CD4-positive, alpha-beta memory T cell (primary cell): ENCODE data around the gene SLC5A5. TPM values are rescaled to one million over a fixed set of nuclear protein-coding genes. Genes with fewer than 3 reads are reported as not detected.

Experiments
- CTCF ChIA-PET: fragments of 350-600 bp; sonication (Branson Sonifier 250); formaldehyde crosslinking; loops from one replicate; lab custom pipeline; 2021; ENCODE audit warnings: inconsistent platforms; ENCODE audit not compliant: partially characterized antibody; lab: Charles Lee
- POLR2A ChIA-PET: fragments of 350-600 bp; sonication (Branson Sonifier 250); formaldehyde crosslinking; loops from one replicate; lab custom pipeline; 2021; ENCODE audit not compliant: partially characterized antibody; lab: Charles Lee
- DNase-seq, 5 donors: peaks; one replicate each; pipeline versions ENCODE4 v3.0.0 to v3.0.0-alpha.2; 2020 to 2022; ENCODE audit warnings: mixed read lengths in 1 of 5
- H3K27ac ChIP-seq: one replicate; pipeline ENCODE4 v1.7.0; 2013; ENCODE audit warnings: low read depth, low read length
- H3K27me3 ChIP-seq: 2 replicates; pipeline ENCODE4 v1.7.0; 2013; ENCODE audit warnings: mild to moderate bottlenecking, low read length, moderate library complexity; ENCODE audit not compliant: insufficient read depth
- H3K36me3 ChIP-seq: 2 replicates; pipeline ENCODE4 v1.7.0; 2013; ENCODE audit warnings: mild to moderate bottlenecking, low read length, moderate library complexity; ENCODE audit not compliant: insufficient read depth
- H3K4me1 ChIP-seq: 2 replicates; pipeline ENCODE4 v1.7.0; 2013; ENCODE audit warnings: mild to moderate bottlenecking, low read length, moderate library complexity; ENCODE audit not compliant: insufficient read depth
- H3K4me3 ChIP-seq, 2 donors: one replicate each; pipeline ENCODE4 v1.7.0; 2013; ENCODE audit warnings: low read length in 2 of 2, mild to moderate bottlenecking in 1 of 2
- H3K9me3 ChIP-seq, 2 donors: one replicate each; pipeline ENCODE4 v1.7.0; 2013; ENCODE audit warnings: low read length in 2 of 2, control low read depth in 1 of 2; ENCODE audit not compliant: control insufficient read depth in 1 of 2
- H3K27ac Mint-ChIP-seq, 7 donors: one replicate each; pipeline ENCODE4 v1.8.0; 2020 to 2021; ENCODE audit warnings: mixed read lengths in 7 of 7, mild to moderate bottlenecking in 6 of 7, inconsistent platforms in 3 of 7, moderate library complexity in 3 of 7
- H3K27me3 Mint-ChIP-seq, 2 donors: one replicate each; pipeline ENCODE4 v1.8.0; 2020 to 2021; ENCODE audit warnings: mixed read lengths in 2 of 2
- H3K36me3 Mint-ChIP-seq, 2 donors: one replicate each; pipeline ENCODE4 v1.8.0; 2020 to 2021; ENCODE audit warnings: mixed read lengths in 2 of 2, inconsistent platforms in 1 of 2, mild to moderate bottlenecking in 1 of 2
- H3K4me1 Mint-ChIP-seq, 4 donors: one replicate each; pipeline ENCODE4 v1.8.0; 2020 to 2021; ENCODE audit warnings: mixed read lengths in 4 of 4, mild to moderate bottlenecking in 1 of 4
- H3K4me3 Mint-ChIP-seq, 8 donors: one replicate each; pipeline ENCODE4 v1.8.0; 2020 to 2021; ENCODE audit warnings: mixed read lengths in 8 of 8, mild to moderate bottlenecking in 7 of 8, moderate library complexity in 6 of 8, inconsistent platforms in 3 of 8
- H3K9me3 Mint-ChIP-seq, 8 donors: one replicate each; pipeline ENCODE4 v1.8.0; 2020 to 2021; ENCODE audit warnings: mixed read lengths in 8 of 8, mild to moderate bottlenecking in 5 of 8, inconsistent platforms in 3 of 8, moderate library complexity in 1 of 8
- intact Hi-C: fragments of 100-400 bp; cut with micrococcal nuclease; formaldehyde crosslinking; loops from one replicate; pipeline ENCODE4 v1.15.1; 2023
- polyA plus RNA-seq, 2 donors: library from polyadenylated mRNA; unstranded; fragments of 300-500 nt; fragmentation: Illumina TruSeq; gene quantifications; one replicate each; pipeline ENCODE4 v1.2.3, GENCODE V29; 2021
- total RNA-seq, 2 experiments: library from RNA; stranded (reverse); gene quantifications; one replicate each; pipeline ENCODE4 v1.2.3, GENCODE V29; 2021

Gene SLC5A5
- total and polyA plus RNA-seq, 4 experiments from 2014 or later, result 0.92 to 2.9 (median 1.9) TPM

- Mint-ChIP-seq H3K27me3 (no peaks in the 10 kb centered on the region), H3K27ac (no peak overlapping the region), H3K9me3 (peaks cover 0 to 3% (median 0%) of the 10 kb centered on the region in 8 donors), H3K36me3 (peaks cover 4 to 8% of the 10 kb centered on the region in 2 donors), H3K4me1 (peaks cover 7 to 21% (median 14%) of the 10 kb centered on the region in 4 donors), H3K4me3 (no peak overlapping the region)
- Histone ChIP-seq H3K4me3 (no peak overlapping the region), H3K4me1 (peaks cover 8% of the 10 kb centered on the region), H3K27ac (no peak overlapping the region), H3K9me3 (no peaks in the 10 kb centered on the region), H3K27me3 (no peaks in the 10 kb centered on the region), H3K36me3 (no peaks in the 10 kb centered on the region)
- ChIA-PET POLR2A (interaction anchor here (1.0 to 1.2 kb wide), 2 partner anchors 11 to 54 kb away, joined by 3 to 5 read pairs; partner anchors contain the start of gene CCDC124), CTCF (interaction anchor here (0.5 to 19.4 kb wide), 5 partner anchors 9 to 330 kb away, joined by 3 to 402 read pairs (median 3); partner anchors contain the start of gene CCDC124)
- DNase-seq, result no peak
- intact Hi-C loops, result loop anchor here (10.0 kb wide), 1 partner anchor 221 kb away; no protein-coding TSS in a partner anchor
Measured at GRCh38 chr19:17943274-17944221, 71.8 kb downstream of the SLC5A5 start.

- Histone ChIP-seq H3K4me1 (peaks cover 15% of the 10 kb centered on the region), H3K4me3 (no peak overlapping the region), H3K9me3 (no peaks in the 10 kb centered on the region), H3K36me3 (no peaks in the 10 kb centered on the region), H3K27me3 (no peaks in the 10 kb centered on the region), H3K27ac (no peak overlapping the region)
- H3K27me3 Mint-ChIP-seq, result peaks cover 3% of the 10 kb centered on the region in 2 donors
- peaks cover 4 to 8% of the 10 kb centered on the region in 2 donors for H3K36me3 Mint-ChIP-seq
- POLR2A ChIA-PET, result interaction anchor here (1.0 kb wide), 1 partner anchor 12 kb away, joined by 3 read pairs; the partner anchor contains the start of gene CCDC124
- H3K9me3 Mint-ChIP-seq, result peaks cover 0 to 3% (median 0%) of the 10 kb centered on the region in 8 donors
- H3K4me3 Mint-ChIP-seq, result no peak overlapping the region
- no peak for DNase-seq
- peak overlapping the region in 1 of 7 donors; percentile 98 for H3K27ac Mint-ChIP-seq
- CTCF ChIA-PET, result interaction anchor here (6.6 to 19.4 kb wide), 2 partner anchors 8 to 54 kb away, joined by 65 to 402 read pairs; no protein-coding TSS in a partner anchor
- peaks cover 9 to 29% (median 20%) of the 10 kb centered on the region in 4 donors for H3K4me1 Mint-ChIP-seq
- intact Hi-C loops, result loop anchor here (10.0 kb wide), 1 partner anchor 220 kb away; no protein-coding TSS in a partner anchor
Measured at GRCh38 chr19:17944301-17944700, 72.6 kb downstream of the SLC5A5 start.

Other genes with a start within 250 kb of the SLC5A5 start
- under 1 TPM; 0.06 to 0.09 TPM for gene UNC13A, start 183.6 kb upstream of the SLC5A5 start, total RNA-seq
- not detected for gene UNC13A, start 183.6 kb upstream of the SLC5A5 start, polyA plus RNA-seq
- gene MAP1S, start 152.5 kb upstream of the SLC5A5 start, total RNA-seq, result 10 to 100 TPM; 59.1 to 64.9 TPM
- 10 to 100 TPM in 1 of 2 donors, 1 to 10 TPM in 1; 8.2 to 48.9 TPM for gene MAP1S, start 152.5 kb upstream of the SLC5A5 start, polyA plus RNA-seq
- 100 to 1,000 TPM in 1 of 2 experiments, 10 to 100 TPM in 1; 99.4 to 113 TPM for gene FCHO1, start 120.5 kb upstream of the SLC5A5 start, total RNA-seq
- gene FCHO1, start 120.5 kb upstream of the SLC5A5 start, polyA plus RNA-seq, result 10 to 100 TPM in 1 of 2 donors, 1 to 10 TPM in 1; 6.5 to 30.0 TPM
- not detected for gene B3GNT3, start 76.8 kb upstream of the SLC5A5 start, total RNA-seq
- under 1 TPM; 0.34 to 0.72 TPM for gene B3GNT3, start 76.8 kb upstream of the SLC5A5 start, polyA plus RNA-seq
- gene INSL3, start 50.4 kb upstream of the SLC5A5 start, total RNA-seq, result 1 to 10 TPM; 5.0 to 5.3 TPM
- gene INSL3, start 50.4 kb upstream of the SLC5A5 start, polyA plus RNA-seq, result 1 to 10 TPM; 1.0 to 3.9 TPM
- gene JAK3, start 24.0 kb upstream of the SLC5A5 start, total RNA-seq, result 100 to 1,000 TPM; 132 to 135 TPM
- 10 to 100 TPM; 74.6 to 96.2 TPM for gene JAK3, start 24.0 kb upstream of the SLC5A5 start, polyA plus RNA-seq
- gene RPL18A, start 12.0 kb upstream of the SLC5A5 start, total RNA-seq, result 1,000 to 10,000 TPM; 3,084 to 3,117 TPM
- gene RPL18A, start 12.0 kb upstream of the SLC5A5 start, polyA plus RNA-seq, result 1,000 to 10,000 TPM; 3,184 to 4,119 TPM
- gene CCDC124, start 61.1 kb downstream of the SLC5A5 start, total RNA-seq, result 10 to 100 TPM; 30.0 to 34.2 TPM
- 10 to 100 TPM; 24.5 to 49.9 TPM for gene CCDC124, start 61.1 kb downstream of the SLC5A5 start, polyA plus RNA-seq
- gene KCNN1, start 95.2 kb downstream of the SLC5A5 start, total RNA-seq, result not detected
- not detected for gene KCNN1, start 95.2 kb downstream of the SLC5A5 start, polyA plus RNA-seq
- gene ARRDC2, start 136.2 kb downstream of the SLC5A5 start, total RNA-seq, result 100 to 1,000 TPM; 136 to 138 TPM
- 10 to 100 TPM; 39.8 to 47.9 TPM for gene ARRDC2, start 136.2 kb downstream of the SLC5A5 start, polyA plus RNA-seq
- 10 to 100 TPM; 39.3 to 42.1 TPM for gene IL12RB1, start 215.0 kb downstream of the SLC5A5 start, total RNA-seq
- 10 to 100 TPM; 35.0 to 55.1 TPM for gene IL12RB1, start 215.0 kb downstream of the SLC5A5 start, polyA plus RNA-seq
- 10 to 100 TPM; 51.6 to 53.9 TPM for gene MAST3, start 225.8 kb downstream of the SLC5A5 start, total RNA-seq
- 10 to 100 TPM in 1 of 2 donors, 1 to 10 TPM in 1; 4.3 to 16.7 TPM for gene MAST3, start 225.8 kb downstream of the SLC5A5 start, polyA plus RNA-seq